Measurements from ENCODE around the gene PRAC1. TPM values are rescaled to one million over a fixed set of nuclear protein-coding genes. Genes with fewer than 3 reads are reported as not detected.

Gene PRAC1
- total RNA-seq, 1 experiment from 2014 or later, result not detected

DNA sequence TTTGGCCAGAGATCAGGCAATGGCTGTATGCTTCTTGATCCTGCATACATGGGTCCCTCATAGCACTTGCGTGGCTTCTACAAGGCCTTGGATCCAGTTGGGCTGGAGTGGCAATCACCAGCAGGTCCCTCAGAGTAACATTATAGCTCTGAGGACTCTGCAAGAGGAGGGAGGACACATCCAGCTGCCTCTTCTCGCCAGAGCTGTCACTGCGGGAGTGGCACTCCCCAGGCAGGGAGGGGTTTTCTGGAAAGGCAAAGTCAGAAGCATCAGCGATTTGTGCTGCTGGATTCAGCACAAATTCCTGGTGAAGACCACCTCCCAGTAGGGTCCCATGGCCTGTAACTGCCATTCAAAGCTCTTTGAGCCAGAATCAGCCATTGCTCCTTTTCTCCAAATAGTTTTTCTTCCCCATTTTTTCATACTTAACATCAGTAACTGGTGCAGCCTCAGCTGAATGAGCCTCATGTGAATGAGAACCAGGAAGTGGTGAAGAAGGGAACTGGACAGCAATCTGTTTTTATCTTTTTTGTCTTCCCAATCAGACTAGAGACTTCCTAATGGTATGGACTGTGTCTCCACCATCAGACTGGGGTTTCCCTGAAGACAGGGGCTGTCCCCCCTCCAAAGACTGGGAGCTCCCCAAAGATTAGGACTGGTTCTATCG, 46.8 kb upstream of the PRAC1 start:
- Histone ChIP-seq H4K8ac (replicated peaks; ENCODE audit: insufficient read length, low read depth, low read length) (no peak overlapping the region), H3T11ph (ENCODE audit: low read length) (no peak overlapping the region), H4K20me1 (ENCODE audit: control insufficient read depth, insufficient read depth, insufficient read length) (no peaks in the 10 kb centered on the region), H3K23me2 (ENCODE audit: insufficient read length, low read depth, low read length, poor library complexity, severe bottlenecking) (no peaks in the 10 kb centered on the region), H3K9ac (ENCODE audit: extremely low read depth, insufficient read length, low read length) (no peak overlapping the region), H2AK5ac (ENCODE audit: insufficient read length, low read length) (no peak overlapping the region), H3K4ac (ENCODE audit: low read depth, low read length) (no peak overlapping the region), H2BK5ac (ENCODE audit: insufficient read length, low read length) (no peak overlapping the region), H3K56ac (ENCODE audit: insufficient read length, low read depth, low read length) (no peak overlapping the region), H3K79me2 (ENCODE audit: insufficient read depth, low read length) (no peaks in the 10 kb centered on the region), H3K27ac (ENCODE audit: insufficient read length, low read depth, low read length) (no peak overlapping the region), H2AFZ (ENCODE audit: low read length) (no peak overlapping the region), H4K5ac (ENCODE audit: insufficient read length, low read depth, low read length) (no peak overlapping the region), H3K79me1 (ENCODE audit: insufficient read depth, low read depth, low read length, poor library complexity, severe bottlenecking) (no peaks in the 10 kb centered on the region), H3K23ac (ENCODE audit: insufficient read length, low read depth, low read length) (no peak overlapping the region), H4K91ac (ENCODE audit: insufficient read length, low read depth, low read length) (no peak overlapping the region), H2BK120ac (ENCODE audit: low read depth, low read length, poor library complexity, severe bottlenecking) (no peak overlapping the region), H3K4me2 (ENCODE audit: insufficient read depth, insufficient read length, low read length) (no peak overlapping the region), H3K27me3 (ENCODE audit: insufficient read depth, low read length) (no peaks in the 10 kb centered on the region; the same call in 1 of the 2 replicates), H2BK12ac (ENCODE audit: insufficient read length, low read depth, low read length) (no peak overlapping the region), H3K4me1 (ENCODE audit: insufficient read depth, low read length) (no peaks in the 10 kb centered on the region), H3K18ac (ENCODE audit: insufficient read length, low read depth, low read length) (no peak overlapping the region), H3K14ac (ENCODE audit: insufficient read depth, low read length) (no peak overlapping the region), H2BK15ac (ENCODE audit: low read depth, low read length) (no peak overlapping the region), H3K9me3 (ENCODE audit: control insufficient read depth, low read depth, low read length) (no peaks in the 10 kb centered on the region), H2BK20ac (ENCODE audit: low read depth, low read length, poor library complexity, severe bottlenecking) (no peak overlapping the region)
- no peaks in the 10 kb centered on the region for H3K9me3 Mint-ChIP-seq
- H3K27ac Mint-ChIP-seq, result no peak overlapping the region
- no peaks in the 10 kb centered on the region for H3K36me3 Mint-ChIP-seq (ENCODE audit: insufficient read depth in 1 of 3, low read depth in 3 of 3)
- no peaks in the 10 kb centered on the region for H3K4me1 Mint-ChIP-seq
- H3K27me3 Mint-ChIP-seq (ENCODE audit: low read depth), result peaks cover 84% of the 10 kb centered on the region
- H3K4me3 Mint-ChIP-seq, result no peak overlapping the region
- no peak for DNase-seq
- no CpG with 5 or more reads among the region's 5 CpGs for WGBS (ENCODE audit: extremely low coverage, insufficient read length, low lambda C conversion rate)
- TF ChIP-seq, protein P1, sequence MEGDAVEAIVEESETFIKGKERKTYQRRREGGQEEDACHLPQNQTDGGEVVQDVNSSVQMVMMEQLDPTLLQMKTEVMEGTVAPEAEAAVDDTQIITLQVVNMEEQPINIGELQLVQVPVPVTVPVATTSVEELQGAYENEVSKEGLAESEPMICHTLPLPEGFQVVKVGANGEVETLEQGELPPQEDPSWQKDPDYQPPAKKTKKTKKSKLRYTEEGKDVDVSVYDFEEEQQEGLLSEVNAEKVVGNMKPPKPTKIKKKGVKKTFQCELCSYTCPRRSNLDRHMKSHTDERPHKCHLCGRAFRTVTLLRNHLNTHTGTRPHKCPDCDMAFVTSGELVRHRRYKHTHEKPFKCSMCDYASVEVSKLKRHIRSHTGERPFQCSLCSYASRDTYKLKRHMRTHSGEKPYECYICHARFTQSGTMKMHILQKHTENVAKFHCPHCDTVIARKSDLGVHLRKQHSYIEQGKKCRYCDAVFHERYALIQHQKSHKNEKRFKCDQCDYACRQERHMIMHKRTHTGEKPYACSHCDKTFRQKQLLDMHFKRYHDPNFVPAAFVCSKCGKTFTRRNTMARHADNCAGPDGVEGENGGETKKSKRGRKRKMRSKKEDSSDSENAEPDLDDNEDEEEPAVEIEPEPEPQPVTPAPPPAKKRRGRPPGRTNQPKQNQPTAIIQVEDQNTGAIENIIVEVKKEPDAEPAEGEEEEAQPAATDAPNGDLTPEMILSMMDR (conservative IDR thresholded peaks at IDR 0.05), result no peak

All from H9 (cell line).